Lung (tissue), 12 donors: ENCODE results near the gene PRKCH. TPM values are rescaled to one million over a fixed set of nuclear protein-coding genes. Genes with fewer than 3 reads are reported as not detected.

Experiments used
- ATAC-seq: fragments of 200-7000 bp; cut with Tn5 transposase; one replicate; pipeline ENCODE4 v1.9.1; 2020; ENCODE audit warnings: moderate number of reproducible peaks; ENCODE audit not compliant: insufficient read depth, low FRiP score
- DNase-seq, 3 donors: peaks; one replicate each; pipeline ENCODE4 v3.0.0-alpha.2; 2013 to 2017
- H3K27ac ChIP-seq, 2 donors: one replicate each; pipeline ENCODE4 v1.5.1; 2013; ENCODE audit warnings: mild to moderate bottlenecking in 2 of 2, moderate library complexity in 2 of 2, control low read depth in 1 of 2, inconsistent platforms in 1 of 2, low read depth in 1 of 2, low read length in 1 of 2
- H3K27me3 ChIP-seq, 3 donors: one replicate each; pipeline ENCODE4 v1.5.1; 2013; ENCODE audit warnings: low read length in 2 of 3; ENCODE audit not compliant: control insufficient read depth in 3 of 3, insufficient read depth in 3 of 3
- H3K36me3 ChIP-seq, 4 donors: one replicate each; pipeline ENCODE4 v1.5.1; 2013; ENCODE audit warnings: low read length in 4 of 4, mild to moderate bottlenecking in 1 of 4, moderate library complexity in 1 of 4; ENCODE audit not compliant: control insufficient read depth in 4 of 4, insufficient read depth in 4 of 4
- H3K4me1 ChIP-seq, 5 donors: one replicate each; pipeline ENCODE4 v1.5.1; 2013; ENCODE audit warnings: low read length in 5 of 5, mild to moderate bottlenecking in 2 of 5, moderate library complexity in 1 of 5; ENCODE audit not compliant: control insufficient read depth in 5 of 5, insufficient read depth in 5 of 5
- H3K4me3 ChIP-seq: one replicate; pipeline ENCODE4 v1.5.1; 2013; ENCODE audit warnings: mild to moderate bottlenecking, control low read depth, moderate library complexity
- H3K9ac ChIP-seq, 2 donors: one replicate each; pipeline ENCODE4 v1.5.1; 2013; ENCODE audit warnings: low read length in 2 of 2, control low read depth in 1 of 2; ENCODE audit not compliant: insufficient read depth in 1 of 2
- H3K9me3 ChIP-seq, 4 donors: one replicate each; pipeline ENCODE4 v1.5.1; 2013; ENCODE audit warnings: low read length in 3 of 4, mild to moderate bottlenecking in 1 of 4, moderate library complexity in 1 of 4; ENCODE audit not compliant: control insufficient read depth in 4 of 4, insufficient read depth in 3 of 4
- WGBS, 2 donors: extraction: QIAGEN DNeasy Blood & Tissue Kit; methylation state at CpG; one replicate each; pipeline ENCODE4 v1.1.7; 2013; 5-methylcytosine and 5-hydroxymethylcytosine counted together
- polyA plus RNA-seq, 2 donors: library from polyadenylated mRNA; stranded (reverse); fragments of 200-250 nt; gene quantifications; one replicate each; pipeline ENCODE4 v1.2.1, GENCODE V29; 2013
- total RNA-seq, 2 donors: library from RNA; depleted of rRNA in 1 of 2; stranded (reverse); fragments of >200 nt in 1 of 2; gene quantifications; one replicate each; pipeline ENCODE4 v1.2.1, GENCODE V29; 2014 to 2021
- TF ChIP-seq, protein P1 (sequence below): IDR thresholded peaks from 2 replicates; pipeline ENCODE4 v1.5.1; 2012; ENCODE audit warnings: mild to moderate bottlenecking; ENCODE audit errors: control extremely low read depth, extremely low read depth
- donor health status: control.
- donor health status: control.
- donor health status: Bipolar disorder and iron deficiency.
- donor health status: healthy.
- donor health status: DM: yes; HTN: yes; CAD: no.

The PRKCH gene
- total and polyA plus RNA-seq, 4 donors, result 12.9 to 126 (median 51.4) TPM

DNA sequence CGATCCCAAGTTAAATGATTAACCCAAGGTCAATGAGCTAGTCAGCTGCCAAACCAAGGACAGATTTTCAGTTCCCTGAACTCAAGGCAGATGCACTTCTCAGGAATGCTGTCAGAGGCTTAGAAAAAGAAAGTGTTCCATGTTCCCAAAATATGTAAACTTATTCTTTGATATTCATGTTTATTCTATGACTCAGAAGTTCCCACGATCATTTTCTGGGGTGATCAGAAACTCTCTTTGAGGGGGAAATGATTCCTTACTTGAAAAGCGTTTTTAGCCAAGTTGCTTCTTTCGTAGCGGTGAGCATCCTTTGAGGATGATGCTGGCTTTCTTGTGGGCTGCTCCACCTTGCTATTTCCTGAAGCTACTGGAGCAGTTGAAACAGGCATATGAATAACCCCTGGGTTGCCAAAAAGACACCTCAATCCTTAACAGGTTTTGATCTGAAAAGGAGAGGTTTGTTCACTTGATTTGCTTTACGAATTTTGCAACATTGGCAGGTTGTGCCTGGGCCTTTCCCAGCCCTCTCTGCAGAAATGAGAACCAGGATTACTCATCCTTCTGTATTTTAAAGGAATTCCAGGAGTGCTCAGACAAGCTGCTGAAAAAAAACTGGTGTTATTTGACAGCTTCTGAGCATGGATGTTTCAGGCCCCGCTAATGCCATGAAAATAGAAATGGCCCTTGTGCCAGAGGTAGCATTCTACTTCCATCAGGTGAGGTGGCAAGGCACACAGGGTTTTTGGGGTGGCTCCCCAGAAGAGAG lies 252.6 kb downstream of the PRKCH start:
- Histone ChIP-seq H3K27me3 (no peaks in the 10 kb centered on the region), H3K36me3 (no peaks in the 10 kb centered on the region), H3K27ac (no peak overlapping the region), H3K4me3 (no peak overlapping the region), H3K9ac (no peak overlapping the region), H3K4me1 (peaks cover 0 to 17% (median 7%) of the 10 kb centered on the region in 5 donors), H3K9me3 (no peaks in the 10 kb centered on the region)
- ATAC-seq (no peak), DNase-seq (no peak)
- WGBS, 2 donors, result 73 to 88% methylated on average over 7 of the region's 7 CpGs
- TF ChIP-seq, protein P1, sequence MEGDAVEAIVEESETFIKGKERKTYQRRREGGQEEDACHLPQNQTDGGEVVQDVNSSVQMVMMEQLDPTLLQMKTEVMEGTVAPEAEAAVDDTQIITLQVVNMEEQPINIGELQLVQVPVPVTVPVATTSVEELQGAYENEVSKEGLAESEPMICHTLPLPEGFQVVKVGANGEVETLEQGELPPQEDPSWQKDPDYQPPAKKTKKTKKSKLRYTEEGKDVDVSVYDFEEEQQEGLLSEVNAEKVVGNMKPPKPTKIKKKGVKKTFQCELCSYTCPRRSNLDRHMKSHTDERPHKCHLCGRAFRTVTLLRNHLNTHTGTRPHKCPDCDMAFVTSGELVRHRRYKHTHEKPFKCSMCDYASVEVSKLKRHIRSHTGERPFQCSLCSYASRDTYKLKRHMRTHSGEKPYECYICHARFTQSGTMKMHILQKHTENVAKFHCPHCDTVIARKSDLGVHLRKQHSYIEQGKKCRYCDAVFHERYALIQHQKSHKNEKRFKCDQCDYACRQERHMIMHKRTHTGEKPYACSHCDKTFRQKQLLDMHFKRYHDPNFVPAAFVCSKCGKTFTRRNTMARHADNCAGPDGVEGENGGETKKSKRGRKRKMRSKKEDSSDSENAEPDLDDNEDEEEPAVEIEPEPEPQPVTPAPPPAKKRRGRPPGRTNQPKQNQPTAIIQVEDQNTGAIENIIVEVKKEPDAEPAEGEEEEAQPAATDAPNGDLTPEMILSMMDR, result no peak

DNA sequence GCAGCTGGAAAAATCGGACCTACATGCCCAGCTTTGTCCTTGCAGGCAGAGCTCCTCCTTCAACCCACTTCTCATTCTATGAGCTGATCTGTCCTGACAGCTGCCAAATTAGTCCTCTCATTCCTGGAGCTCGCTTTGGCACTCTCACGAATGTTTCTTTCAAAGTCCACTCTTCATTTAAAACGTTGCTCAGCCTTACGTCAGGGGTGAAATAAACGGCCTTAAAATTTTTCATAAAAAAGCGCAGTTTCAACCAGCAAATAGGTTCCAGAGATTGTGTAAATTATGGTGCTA lies 253.1 kb downstream of the PRKCH start:
- H3K4me1 ChIP-seq, result peaks cover 0 to 17% (median 2%) of the 10 kb centered on the region in 5 donors
- H3K9ac ChIP-seq, result no peak overlapping the region
- TF ChIP-seq, protein P1, result no peak
- H3K4me3 ChIP-seq, result no peak overlapping the region
- no peak overlapping the region for H3K27ac ChIP-seq
- no peak for ATAC-seq
- no peaks in the 10 kb centered on the region for H3K36me3 ChIP-seq
- WGBS, 2 donors, result 85 to 91% methylated on average over 7 of the region's 7 CpGs
- no peaks in the 10 kb centered on the region for H3K9me3 ChIP-seq
- no peak for DNase-seq
- no peaks in the 10 kb centered on the region for H3K27me3 ChIP-seq

DNA sequence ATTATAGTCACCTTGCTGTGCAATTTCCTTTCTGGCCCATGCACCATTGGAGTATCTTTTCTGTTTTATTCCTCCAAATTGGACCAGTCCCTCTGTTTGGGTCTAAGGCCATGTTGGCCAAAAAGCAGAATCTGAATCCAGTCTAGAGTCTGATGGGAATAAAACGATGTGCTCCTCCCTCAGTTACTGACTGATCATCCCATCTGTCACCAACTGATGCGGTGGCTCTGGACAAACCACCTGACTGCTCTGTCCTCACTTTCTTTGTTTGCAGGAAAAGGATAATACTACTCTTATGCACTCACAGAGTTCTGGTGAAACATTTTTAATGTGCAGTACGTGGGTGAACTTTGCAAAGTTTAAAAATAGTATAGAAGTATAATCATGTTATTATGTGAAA lies 253.7 kb downstream of the PRKCH start:
- TF ChIP-seq, protein P1, result no peak
- H3K27me3 ChIP-seq, result no peaks in the 10 kb centered on the region
- no peak for ATAC-seq
- H3K9ac ChIP-seq, result no peak overlapping the region
- no peak for DNase-seq
- no peak overlapping the region for H3K27ac ChIP-seq
- 94 to 97% methylated on average over 3 of the region's 3 CpGs for WGBS, 2 donors
- no peaks in the 10 kb centered on the region for H3K36me3 ChIP-seq
- H3K4me1 ChIP-seq, result peaks cover 0 to 11% (median 0%) of the 10 kb centered on the region in 5 donors
- no peaks in the 10 kb centered on the region for H3K9me3 ChIP-seq
- H3K4me3 ChIP-seq, result no peak overlapping the region

DNA sequence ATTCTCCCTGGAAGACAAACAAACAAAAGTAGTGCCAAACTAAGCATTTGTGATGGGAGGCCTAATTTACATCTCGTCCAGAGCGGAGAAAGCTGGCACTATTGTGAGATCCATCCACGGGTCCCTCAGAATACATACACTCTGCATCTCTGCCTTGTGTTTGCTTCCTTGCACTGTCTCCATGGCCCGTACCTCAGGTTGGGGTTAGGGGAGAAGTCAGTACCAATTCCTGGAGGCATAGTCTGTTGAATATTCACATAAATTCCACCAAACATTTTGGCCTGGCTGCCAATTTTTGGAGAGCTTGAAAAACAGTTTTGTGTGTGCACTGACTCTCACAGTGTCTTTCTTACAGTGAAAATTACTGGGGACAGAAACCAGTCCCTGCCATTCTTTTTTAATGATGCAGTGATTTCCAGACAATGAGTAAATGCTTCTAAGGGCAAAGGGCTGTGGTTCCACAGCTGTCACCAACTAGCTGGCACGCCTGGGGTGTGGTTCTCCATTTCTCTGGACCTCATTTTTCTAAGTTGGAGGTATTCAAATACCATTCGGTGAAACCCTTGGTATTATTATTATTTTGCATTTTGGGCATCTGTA lies 254.3 kb downstream of the PRKCH start:
- WGBS, 2 donors, result 91 to 94% methylated on average over 6 of the region's 6 CpGs
- no peak overlapping the region for H3K27ac ChIP-seq
- TF ChIP-seq, protein P1, result no peak
- no peak overlapping the region for H3K9ac ChIP-seq
- H3K4me1 ChIP-seq, result peaks cover 0 to 6% (median 0%) of the 10 kb centered on the region in 5 donors
- no peaks in the 10 kb centered on the region for H3K27me3 ChIP-seq
- no peak overlapping the region for H3K4me3 ChIP-seq
- ATAC-seq (no peak), DNase-seq (no peak)
- H3K36me3 ChIP-seq, result no peaks in the 10 kb centered on the region
- H3K9me3 ChIP-seq, result no peaks in the 10 kb centered on the region
